Measurements from ENCODE around the gene TMEM116.
"Not testable (repeated sequence)": the region's sequence is repeated elsewhere in the genome, so short reads cannot be mapped to it uniquely, and the experiment has no call there.

The TMEM116 gene

DNA sequence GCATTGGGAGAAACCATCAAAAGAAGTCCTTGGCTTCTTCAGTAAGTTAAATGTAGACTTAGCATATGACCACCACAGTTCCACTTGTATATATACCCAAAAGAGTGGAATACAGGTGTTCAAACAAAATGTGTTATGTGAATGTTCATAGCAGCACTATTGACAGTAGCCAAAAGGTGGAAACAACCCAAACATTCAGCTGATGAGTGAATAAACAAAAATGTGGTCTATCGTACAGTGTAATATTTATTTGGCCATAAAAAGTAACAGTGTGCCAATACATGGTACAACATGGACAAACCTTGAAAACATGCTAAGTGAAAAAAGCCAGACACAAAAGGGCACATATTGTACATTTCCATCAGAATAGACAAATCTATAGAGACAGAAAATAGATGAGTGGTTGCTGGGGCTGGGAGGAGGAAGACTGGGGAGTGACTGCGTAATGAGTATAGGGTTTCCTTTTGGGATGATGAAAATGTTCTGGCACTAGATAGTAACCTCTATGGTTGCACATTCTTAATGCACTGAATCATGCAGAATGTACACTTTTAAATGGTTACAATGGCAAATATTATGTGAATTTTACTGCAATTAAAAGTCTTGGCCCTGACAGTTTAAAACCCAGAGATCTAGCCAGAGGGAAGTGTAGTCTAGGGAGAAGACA is 5.7 kb upstream of the TMEM116 start:
- H3K9me3 Mint-ChIP-seq: peaks cover 8% of the 10 kb centered on the region
- H3K27ac Mint-ChIP-seq: no peak overlapping the region
- no peaks in the 10 kb centered on the region for H3K27me3 Mint-ChIP-seq (ENCODE audit: low read depth)
- H3K4me3 Mint-ChIP-seq: no peak overlapping the region
- H3K4me1 Mint-ChIP-seq (ENCODE audit: low read depth): peaks cover 45% of the 10 kb centered on the region
- H3K36me3 Mint-ChIP-seq (ENCODE audit: low read depth): peaks cover 35% of the 10 kb centered on the region

DNA sequence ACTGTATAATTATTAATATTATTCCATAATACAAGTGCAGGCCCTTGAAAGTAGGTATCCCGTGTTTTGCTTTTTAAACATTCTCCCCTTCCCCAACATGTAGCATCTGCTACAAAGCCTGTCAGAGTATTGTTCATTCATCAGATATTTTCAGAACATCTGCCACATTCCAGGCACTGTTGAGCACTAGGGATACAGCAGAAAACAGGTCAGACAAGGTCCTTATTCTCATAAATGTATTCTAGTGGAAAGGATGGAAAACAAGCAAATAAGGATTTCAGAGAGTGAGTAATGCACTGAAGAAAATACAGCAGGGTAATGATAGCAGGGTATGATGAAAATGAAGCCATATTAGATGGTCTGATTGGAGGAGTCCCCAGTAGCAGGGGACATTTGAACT is 4.1 kb upstream of the TMEM116 start:
- H3K27ac Mint-ChIP-seq: no peak overlapping the region
- H3K4me3 Mint-ChIP-seq: no peak overlapping the region
- H3K36me3 Mint-ChIP-seq (ENCODE audit: low read depth): peaks cover 26% of the 10 kb centered on the region
- peaks cover 41% of the 10 kb centered on the region for H3K4me1 Mint-ChIP-seq (ENCODE audit: low read depth)
- peaks cover 8% of the 10 kb centered on the region for H3K9me3 Mint-ChIP-seq
- H3K27me3 Mint-ChIP-seq (ENCODE audit: low read depth): no peaks in the 10 kb centered on the region

DNA sequence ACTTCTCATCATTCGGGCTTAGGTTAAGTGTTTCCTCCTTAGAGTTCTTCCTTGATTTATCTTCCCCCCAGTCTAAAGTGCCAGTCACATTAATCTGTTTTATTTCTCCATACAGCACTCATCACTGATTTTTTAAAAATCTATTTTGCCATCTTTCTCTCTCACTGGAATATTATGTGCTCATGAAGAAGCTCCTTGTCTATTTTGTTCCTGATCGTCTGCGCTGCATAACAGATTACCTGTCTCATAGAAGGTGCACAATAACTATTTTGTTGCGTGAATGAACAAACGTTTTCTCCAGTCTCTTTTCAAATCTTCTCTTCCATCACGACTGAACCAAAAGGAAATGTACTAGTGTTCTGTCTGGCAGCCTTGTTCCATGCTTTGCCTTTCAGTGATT is 3.0 kb upstream of the TMEM116 start:
- Mint-ChIP-seq H3K36me3 (ENCODE audit: low read depth) (peaks cover 29% of the 10 kb centered on the region), H3K4me3 (peak overlapping the region; percentile 64), H3K4me1 (ENCODE audit: low read depth) (peaks cover 50% of the 10 kb centered on the region), H3K9me3 (peaks cover 8% of the 10 kb centered on the region), H3K27me3 (ENCODE audit: low read depth) (no peaks in the 10 kb centered on the region), H3K27ac (peak overlapping the region; percentile 51)

DNA sequence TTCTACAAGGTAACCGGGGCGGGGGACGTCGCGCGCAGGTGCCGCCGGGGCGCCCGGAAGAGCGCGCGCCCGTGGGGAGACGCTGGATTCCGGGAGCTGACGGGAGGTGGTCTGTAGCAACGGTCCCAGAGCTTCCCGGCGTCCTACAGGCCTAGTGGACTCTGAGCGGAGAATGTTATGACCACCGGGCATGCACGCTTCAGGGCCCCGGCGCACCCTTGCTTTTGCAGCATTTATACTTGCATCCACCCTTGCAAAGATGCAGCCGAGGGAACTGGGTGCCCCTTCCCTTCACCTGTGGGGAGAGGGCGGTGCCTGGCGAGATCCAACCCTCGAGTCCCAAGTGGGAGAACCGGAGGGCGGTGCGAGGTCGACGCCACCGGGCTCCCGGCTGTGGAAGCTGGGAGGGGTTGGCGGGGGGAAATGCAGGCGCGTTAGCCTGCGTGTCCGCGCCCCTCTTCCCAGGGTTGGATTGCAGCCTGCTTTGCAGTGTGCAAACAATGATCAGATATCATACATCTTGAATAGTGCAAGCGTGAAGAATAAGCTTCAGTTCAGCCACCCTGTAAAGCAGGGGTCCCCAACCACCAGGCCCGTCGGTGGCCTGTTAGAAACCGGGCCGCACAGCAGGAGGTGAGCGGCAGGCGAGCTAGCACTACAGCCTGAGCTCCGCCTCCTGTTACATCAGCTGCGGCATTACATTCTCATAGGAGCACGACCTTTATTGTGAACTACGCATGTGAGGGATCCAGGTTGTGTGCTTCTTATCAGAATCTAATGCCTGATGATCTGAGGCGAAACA is 837 bp upstream of the TMEM116 start:
- Mint-ChIP-seq H3K4me3 (peak overlapping the region; percentile 85), H3K9me3 (peaks cover 8% of the 10 kb centered on the region), H3K27me3 (ENCODE audit: low read depth) (no peaks in the 10 kb centered on the region), H3K36me3 (ENCODE audit: low read depth) (peaks cover 33% of the 10 kb centered on the region), H3K27ac (peak overlapping the region; percentile 91), H3K4me1 (ENCODE audit: low read depth) (peaks cover 45% of the 10 kb centered on the region)

DNA sequence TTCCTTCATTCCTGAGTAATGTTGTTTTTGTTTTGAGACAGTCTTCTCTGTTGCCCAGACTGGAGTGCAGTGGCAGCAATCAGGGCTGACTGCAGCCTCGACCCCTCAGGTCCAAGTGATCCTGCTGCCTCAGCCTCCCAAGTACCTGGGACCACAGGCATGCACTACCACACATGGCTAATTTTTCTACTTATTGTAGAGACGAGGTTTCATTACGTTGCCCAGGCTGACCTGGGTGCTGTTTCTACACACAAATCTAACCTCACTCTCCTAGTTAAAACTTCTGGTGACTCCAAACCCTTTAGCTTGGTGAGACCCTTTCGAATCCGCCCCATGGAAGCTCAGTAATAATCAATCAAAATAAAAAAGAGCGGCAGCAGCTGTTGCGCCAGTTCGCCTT is 1.3 kb downstream of the TMEM116 start:
- H3K27ac Mint-ChIP-seq: peak overlapping the region; percentile 91
- no peaks in the 10 kb centered on the region for H3K27me3 Mint-ChIP-seq (ENCODE audit: low read depth)
- H3K9me3 Mint-ChIP-seq: peaks cover 8% of the 10 kb centered on the region
- peaks cover 29% of the 10 kb centered on the region for H3K36me3 Mint-ChIP-seq (ENCODE audit: low read depth)
- H3K4me3 Mint-ChIP-seq: peak overlapping the region; percentile 85
- peaks cover 38% of the 10 kb centered on the region for H3K4me1 Mint-ChIP-seq (ENCODE audit: low read depth)

DNA sequence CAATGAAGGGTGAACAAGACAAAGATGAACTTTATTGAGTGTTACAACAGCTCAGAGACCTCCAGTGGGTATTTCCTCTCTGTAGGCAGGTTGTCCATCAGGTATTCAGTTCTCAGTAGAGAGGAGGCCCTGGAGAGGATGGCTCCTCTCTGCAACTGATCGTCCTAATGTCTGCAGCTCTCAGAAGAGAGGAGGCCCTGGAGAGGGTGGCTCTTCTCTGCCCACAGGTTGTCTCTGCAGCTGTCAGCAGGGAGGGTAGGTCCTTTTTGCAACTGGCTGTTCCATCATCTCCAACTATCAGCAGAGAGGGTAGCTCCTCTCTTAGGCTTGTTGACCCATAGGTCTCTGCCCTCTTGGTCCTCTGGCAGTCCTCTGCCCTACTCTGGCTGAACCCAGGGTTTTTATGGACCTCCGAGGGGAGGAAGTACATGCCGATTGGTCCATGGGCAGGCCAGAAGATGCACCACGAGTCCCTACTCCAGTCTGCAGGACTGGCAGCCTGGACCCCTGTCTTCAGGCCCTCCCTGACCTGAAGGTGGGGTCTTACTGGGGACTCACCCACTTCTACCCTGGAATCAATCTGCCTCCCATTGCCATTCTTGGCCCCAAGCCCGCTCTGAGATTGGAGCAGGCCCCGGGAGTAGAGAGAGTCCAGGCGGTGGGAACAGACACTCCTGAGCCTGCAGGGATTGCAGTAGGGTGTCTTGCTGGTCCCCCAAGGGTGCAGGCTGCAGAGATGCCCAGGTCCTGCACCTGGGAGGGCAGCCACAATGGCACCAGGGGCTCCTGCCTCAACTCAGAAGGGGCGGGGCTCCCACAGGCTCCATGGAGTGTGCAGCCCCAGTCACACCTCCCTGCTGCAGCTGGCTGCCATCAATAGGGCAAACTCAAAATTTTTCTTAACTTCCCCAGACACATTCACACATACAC is 2.3 kb downstream of the TMEM116 start:
- H3K4me3 Mint-ChIP-seq: peak overlapping the region; percentile 85
- peaks cover 41% of the 10 kb centered on the region for H3K4me1 Mint-ChIP-seq (ENCODE audit: low read depth)
- no peaks in the 10 kb centered on the region for H3K27me3 Mint-ChIP-seq (ENCODE audit: low read depth)
- H3K36me3 Mint-ChIP-seq (ENCODE audit: low read depth): peaks cover 25% of the 10 kb centered on the region
- H3K27ac Mint-ChIP-seq: no peak overlapping the region
- peaks cover 1% of the 10 kb centered on the region for H3K9me3 Mint-ChIP-seq

DNA sequence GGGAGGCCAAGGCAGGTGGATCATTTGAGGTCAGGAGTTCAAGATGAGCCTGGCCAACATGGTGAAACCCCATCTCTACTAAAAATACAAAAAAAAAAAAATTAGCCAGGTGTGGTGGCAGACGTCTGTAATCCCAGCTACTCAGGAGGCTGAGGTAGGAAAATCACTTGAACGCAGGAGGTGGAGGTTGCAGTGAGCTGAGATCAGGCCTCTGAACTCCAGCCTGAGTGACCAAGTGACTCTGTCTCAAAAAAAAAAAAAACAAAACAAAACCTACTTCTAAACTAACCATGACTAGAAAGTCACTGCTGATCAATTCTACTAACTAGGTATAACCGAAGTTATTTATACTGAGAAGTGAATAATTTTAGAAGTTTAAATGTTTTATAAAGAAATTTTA is 3.4 kb downstream of the TMEM116 start:
- H3K4me3 Mint-ChIP-seq; H3K27ac Mint-ChIP-seq; H3K27me3 Mint-ChIP-seq (ENCODE audit: low read depth); H3K9me3 Mint-ChIP-seq: not testable (repeated sequence)
- H3K36me3 Mint-ChIP-seq (ENCODE audit: low read depth): peaks cover 19% of the 10 kb centered on the region
- H3K4me1 Mint-ChIP-seq (ENCODE audit: low read depth): peaks cover 38% of the 10 kb centered on the region

DNA sequence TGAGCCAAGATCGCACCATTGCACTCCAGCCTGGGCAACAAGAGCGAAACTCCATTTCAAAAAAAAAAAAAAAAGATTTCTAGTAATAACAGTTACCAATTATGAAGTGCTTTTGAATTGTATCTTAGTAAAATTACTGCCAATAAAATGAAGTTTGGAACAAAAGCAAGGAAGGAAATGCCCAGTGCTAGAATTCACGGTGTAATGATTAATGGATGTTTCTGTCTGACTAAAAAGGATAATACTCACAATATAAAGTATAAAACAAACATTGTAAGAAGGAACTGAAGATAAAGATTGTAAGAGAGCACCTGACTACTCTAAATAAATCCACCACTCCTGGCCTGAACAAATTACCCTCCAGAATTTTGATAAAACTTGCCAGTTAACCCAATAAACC is 4.0 kb downstream of the TMEM116 start:
- peaks cover 33% of the 10 kb centered on the region for H3K4me1 Mint-ChIP-seq (ENCODE audit: low read depth)
- no peak overlapping the region for H3K27ac Mint-ChIP-seq
- H3K27me3 Mint-ChIP-seq (ENCODE audit: low read depth): no peaks in the 10 kb centered on the region
- no peak overlapping the region for H3K4me3 Mint-ChIP-seq
- peaks cover 13% of the 10 kb centered on the region for H3K36me3 Mint-ChIP-seq (ENCODE audit: low read depth)
- H3K9me3 Mint-ChIP-seq: no peaks in the 10 kb centered on the region

DNA sequence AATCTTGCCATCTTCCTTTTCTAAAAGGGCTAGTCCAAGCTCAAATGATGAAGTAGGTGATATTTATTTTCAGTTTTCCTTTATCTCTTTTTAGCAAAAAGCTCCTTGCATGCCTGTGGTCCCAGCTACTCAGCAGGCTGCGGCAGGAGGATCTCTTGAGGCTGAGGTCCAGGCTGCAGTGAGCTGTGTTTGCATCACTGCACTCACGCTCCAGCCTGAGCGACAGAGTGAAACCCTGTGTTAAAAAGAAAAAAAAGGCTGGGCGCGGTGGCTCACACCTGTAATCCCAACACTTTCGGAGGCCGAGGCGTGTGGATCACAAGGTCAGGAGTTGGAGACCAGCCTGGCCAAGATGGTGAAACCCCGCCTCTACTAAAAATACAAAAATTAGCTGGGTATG is 5.0 kb downstream of the TMEM116 start:
- Mint-ChIP-seq H3K4me1 (ENCODE audit: low read depth) (peaks cover 35% of the 10 kb centered on the region), H3K27me3 (ENCODE audit: low read depth) (no peaks in the 10 kb centered on the region), H3K9me3 (no peaks in the 10 kb centered on the region), H3K36me3 (ENCODE audit: low read depth) (peaks cover 14% of the 10 kb centered on the region), H3K4me3 (no peak overlapping the region), H3K27ac (no peak overlapping the region)

DNA sequence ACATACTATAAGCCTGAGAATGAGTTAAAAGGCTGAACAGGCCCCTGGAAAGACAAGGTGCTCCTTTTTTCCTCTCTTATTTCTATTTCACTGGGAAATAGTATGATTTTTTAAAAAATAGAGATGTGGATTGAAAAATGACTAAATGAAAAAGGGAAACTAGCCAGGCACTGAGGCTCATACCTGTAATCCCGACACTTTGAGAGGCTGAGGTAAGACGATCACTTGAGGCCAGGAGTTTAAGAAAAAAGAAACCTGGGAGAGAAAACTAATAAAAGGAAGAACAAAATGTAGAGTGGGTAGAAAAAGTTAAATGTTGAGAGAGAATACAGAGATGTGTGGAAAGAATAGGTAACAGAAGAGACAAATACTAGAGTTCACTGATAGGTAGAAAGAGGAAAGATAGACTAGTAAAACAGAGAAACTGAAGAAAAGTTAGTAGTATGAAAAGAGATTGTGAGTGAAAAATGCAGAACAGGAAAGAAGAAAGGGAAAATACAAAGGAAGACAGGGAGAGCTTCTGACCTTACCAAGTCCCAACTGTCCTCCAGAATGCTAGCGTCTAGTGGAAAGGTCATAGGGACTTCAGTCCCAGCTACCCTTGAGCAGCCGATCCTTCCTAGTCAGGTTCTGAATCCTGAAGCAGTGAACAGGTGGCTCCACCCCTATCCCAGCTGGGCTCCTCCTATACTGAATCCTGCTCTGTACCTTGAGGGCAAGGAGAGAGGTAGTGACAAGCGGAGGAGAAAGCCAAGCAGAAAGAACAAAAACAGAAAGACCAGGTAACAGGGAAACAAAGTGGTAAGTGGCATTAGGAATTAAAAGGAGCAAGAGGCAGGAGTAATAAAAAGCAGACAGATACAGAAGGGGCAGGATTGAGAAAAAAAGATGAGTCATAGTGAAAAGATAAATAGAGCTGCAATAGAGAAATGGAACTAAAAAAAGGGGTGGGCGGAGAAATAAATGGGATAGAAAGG is 7.3 kb downstream of the TMEM116 start:
- Mint-ChIP-seq H3K36me3 (ENCODE audit: low read depth) (peaks cover 13% of the 10 kb centered on the region), H3K4me3 (peak overlapping the region; percentile 12), H3K4me1 (ENCODE audit: low read depth) (peaks cover 39% of the 10 kb centered on the region), H3K9me3 (no peaks in the 10 kb centered on the region), H3K27me3 (ENCODE audit: low read depth) (no peaks in the 10 kb centered on the region), H3K27ac (no peak overlapping the region)

DNA sequence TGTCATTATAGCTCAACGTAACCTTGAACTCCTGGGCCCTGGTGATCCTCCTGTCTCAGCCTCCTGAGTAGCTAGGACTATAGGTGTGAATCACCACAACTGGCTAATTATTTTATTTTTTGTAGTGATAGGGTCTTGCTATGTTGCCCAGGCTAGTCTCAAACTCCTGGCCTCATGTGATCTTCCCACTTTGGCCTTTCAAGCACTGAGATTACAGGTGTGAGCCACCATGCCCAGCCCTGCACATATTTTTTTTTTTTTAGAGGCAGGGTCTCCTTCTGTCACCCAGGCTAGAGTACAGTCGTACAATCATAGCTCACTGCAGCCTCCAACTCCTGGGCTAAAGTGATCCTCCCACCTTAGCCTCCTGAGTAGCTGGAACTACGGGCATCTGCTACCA is 8.9 kb downstream of the TMEM116 start:
- peaks cover 42% of the 10 kb centered on the region for H3K4me1 Mint-ChIP-seq (ENCODE audit: low read depth)

DNA sequence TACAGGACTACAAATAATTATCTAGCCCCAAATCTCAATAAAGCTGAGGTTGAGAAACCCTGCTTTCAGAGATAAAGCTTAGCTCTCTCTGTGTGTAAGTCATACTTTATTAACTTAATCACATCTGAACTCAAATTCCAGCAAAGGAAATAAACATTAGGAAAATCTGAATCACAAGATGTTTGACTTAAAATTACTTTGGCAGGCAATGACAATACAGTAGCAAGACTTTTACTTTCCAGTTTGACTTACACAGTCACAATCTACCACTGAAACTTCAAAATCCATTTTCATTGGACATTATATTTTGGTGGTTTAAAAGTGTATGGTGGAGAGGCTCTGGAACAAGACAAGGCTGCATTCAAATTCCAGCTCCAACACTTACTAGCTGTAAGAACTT is 11.4 kb downstream of the TMEM116 start:
- no peaks in the 10 kb centered on the region for H3K9me3 Mint-ChIP-seq

More for the DNA sequence above, 8.9 kb downstream of the TMEM116 start:
- Mint-ChIP-seq H3K27me3 (ENCODE audit: low read depth) (no peaks in the 10 kb centered on the region), H3K27ac (no peak overlapping the region), H3K4me3 (no peak overlapping the region), H3K9me3 (no peaks in the 10 kb centered on the region), H3K36me3 (ENCODE audit: low read depth) (peaks cover 11% of the 10 kb centered on the region)

DNA sequence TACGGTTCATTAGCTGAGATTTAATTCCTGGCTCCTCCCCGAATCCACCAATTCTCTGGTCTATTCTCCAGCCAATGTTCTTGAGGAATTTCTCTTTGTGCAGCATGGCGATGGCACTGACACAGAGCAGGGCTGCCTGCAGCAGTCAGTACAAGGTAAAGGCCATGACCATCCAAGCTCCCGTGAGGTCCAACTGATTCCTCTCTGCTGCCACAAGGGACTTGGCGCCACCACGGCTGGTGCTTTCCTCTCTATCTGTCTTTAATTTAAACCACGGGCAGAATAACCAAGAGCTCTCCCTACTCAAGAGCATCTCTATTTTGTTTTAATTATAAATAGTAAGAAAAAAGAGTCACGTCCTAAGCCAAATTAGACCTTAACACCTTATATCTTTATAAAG is 12.1 kb downstream of the TMEM116 start:
- Mint-ChIP-seq H3K4me1 (ENCODE audit: low read depth) (peaks cover 50% of the 10 kb centered on the region), H3K4me3 (peak overlapping the region; percentile 58), H3K9me3 (no peaks in the 10 kb centered on the region), H3K27ac (peak overlapping the region; percentile 11), H3K36me3 (ENCODE audit: low read depth) (peaks cover 16% of the 10 kb centered on the region), H3K27me3 (ENCODE audit: low read depth) (no peaks in the 10 kb centered on the region)

More for the DNA sequence above, 11.4 kb downstream of the TMEM116 start:
- Mint-ChIP-seq H3K27me3 (ENCODE audit: low read depth) (no peaks in the 10 kb centered on the region), H3K27ac (peak overlapping the region; percentile 44), H3K4me1 (ENCODE audit: low read depth) (peaks cover 53% of the 10 kb centered on the region), H3K36me3 (ENCODE audit: low read depth) (peaks cover 16% of the 10 kb centered on the region), H3K4me3 (peak overlapping the region; percentile 44)

Measured in T-helper 1 cell treated with Interleukin-12 subunit alpha and Interleukin-12 subunit beta and Interleukin-4 antibody, amounts not matched to agents 30 μg/mL and 1 μg/mL, for 36 hours (primary cell).